Nephron (organoid): Measurements from ENCODE around the gene ACADS.

Source experiments
- H3K27ac Mint-ChIP-seq, 3 experiments: 2 replicates each; pipeline ENCODE4 v1.8.0; 2020; ENCODE audit warnings: mixed read lengths in 3 of 3, mild to moderate bottlenecking in 2 of 3, moderate library complexity in 1 of 3
- H3K27me3 Mint-ChIP-seq: 2 replicates; pipeline ENCODE4 v1.8.0; 2021; ENCODE audit warnings: low read depth, mild to moderate bottlenecking, moderate library complexity, mixed read lengths
- H3K36me3 Mint-ChIP-seq: 2 replicates; pipeline ENCODE4 v1.8.0; 2020; ENCODE audit warnings: low read depth, mixed read lengths
- H3K4me1 Mint-ChIP-seq: 2 replicates; pipeline ENCODE4 v1.8.0; 2020; ENCODE audit warnings: mixed read lengths
- H3K4me3 Mint-ChIP-seq, 3 experiments: 2 replicates each; pipeline ENCODE4 v1.8.0; 2020; ENCODE audit warnings: mild to moderate bottlenecking in 3 of 3, mixed read lengths in 3 of 3, moderate library complexity in 2 of 3
- H3K9me3 Mint-ChIP-seq: 2 replicates; pipeline ENCODE4 v1.8.0; 2020; ENCODE audit warnings: mixed read lengths
- CTCF ChIP-seq, 3 experiments: fragments of 200-600 bp; sonication (generic); IDR thresholded peaks; one replicate each; pipeline ENCODE4 v1.5.0; 2021; ENCODE audit warnings: antibody characterized with exemption in 3 of 3; ENCODE audit not compliant: unreplicated experiment in 3 of 3

The ACADS gene

GRCh38 chr12:120734210-120734609 lies 8.6 kb downstream of the ACADS start:
- peaks cover 26% of the 10 kb centered on the region for H3K36me3 Mint-ChIP-seq

GRCh38 chr12:120735181-120735580 lies 9.6 kb downstream of the ACADS start:
- Mint-ChIP-seq H3K27ac (no peak overlapping the region), H3K9me3 (no peaks in the 10 kb centered on the region), H3K36me3 (peaks cover 19% of the 10 kb centered on the region), H3K27me3 (no peaks in the 10 kb centered on the region), H3K4me3 (no peak overlapping the region), H3K4me1 (no peaks in the 10 kb centered on the region)
- TF ChIP-seq CTCF (IDR thresholded peaks at IDR 0.05; ENCODE audit: unreplicated experiment in 3 of 3): no peak

More at GRCh38 chr12:120734210-120734609, 8.6 kb downstream of the ACADS start:
- Mint-ChIP-seq H3K27ac (no peak overlapping the region), H3K4me1 (no peaks in the 10 kb centered on the region), H3K9me3 (no peaks in the 10 kb centered on the region), H3K4me3 (no peak overlapping the region), H3K27me3 (no peaks in the 10 kb centered on the region)
- no peak for TF ChIP-seq CTCF (IDR thresholded peaks at IDR 0.05; ENCODE audit: unreplicated experiment in 3 of 3)

GRCh38 chr12:120736404-120737331 lies 11.0 kb downstream of the ACADS start:
- no peaks in the 10 kb centered on the region for H3K9me3 Mint-ChIP-seq
- no peak overlapping the region for H3K27ac Mint-ChIP-seq
- no peaks in the 10 kb centered on the region for H3K4me1 Mint-ChIP-seq
- no peak for TF ChIP-seq CTCF (IDR thresholded peaks at IDR 0.05; ENCODE audit: unreplicated experiment in 3 of 3)
- H3K4me3 Mint-ChIP-seq: no peak overlapping the region
- H3K36me3 Mint-ChIP-seq: peaks cover 13% of the 10 kb centered on the region
- no peaks in the 10 kb centered on the region for H3K27me3 Mint-ChIP-seq

DNA sequence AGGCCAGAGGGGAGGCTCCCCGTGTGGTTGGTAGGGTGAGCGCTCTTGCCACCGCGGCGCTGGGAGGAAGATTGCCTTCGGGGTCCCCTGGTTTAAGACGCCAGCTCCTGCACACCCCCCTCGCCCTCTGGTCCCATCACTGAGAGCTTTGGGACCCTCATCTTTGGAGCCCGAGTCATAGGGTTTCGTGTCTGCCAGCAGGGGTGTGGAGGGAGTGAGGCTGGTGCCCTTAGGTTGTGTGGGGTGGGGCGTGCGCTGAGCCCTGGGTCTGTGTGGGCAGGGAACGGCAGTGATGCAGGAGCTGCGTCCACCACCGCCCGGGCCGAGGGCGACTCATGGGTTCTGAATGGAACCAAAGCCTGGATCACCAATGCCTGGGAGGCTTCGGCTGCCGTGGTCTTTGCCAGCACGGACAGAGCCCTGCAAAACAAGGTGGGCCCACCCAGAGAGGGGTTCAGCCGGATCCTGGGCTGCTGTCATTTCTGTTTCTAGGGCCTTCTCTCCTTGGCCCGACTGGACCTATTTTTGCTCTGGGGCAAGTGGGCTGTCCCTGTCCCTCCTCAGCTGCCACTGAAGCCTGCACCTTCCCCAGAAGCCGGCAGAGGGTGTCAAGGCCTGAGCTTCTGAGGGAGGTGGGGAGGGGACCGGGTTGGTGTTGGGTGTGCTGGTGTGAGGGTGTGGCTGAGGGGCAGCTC lies 12.1 kb downstream of the ACADS start:
- Mint-ChIP-seq H3K9me3 (no peaks in the 10 kb centered on the region), H3K27me3 (no peaks in the 10 kb centered on the region), H3K36me3 (peaks cover 13% of the 10 kb centered on the region), H3K4me1 (peaks cover 4% of the 10 kb centered on the region), H3K4me3 (no peak overlapping the region), H3K27ac (no peak overlapping the region)
- TF ChIP-seq CTCF (IDR thresholded peaks at IDR 0.05; ENCODE audit: unreplicated experiment in 3 of 3): peak; percentile 21 to 27 (median 23)

GRCh38 chr12:120738252-120739030 lies 12.8 kb downstream of the ACADS start:
- Mint-ChIP-seq H3K4me3 (no peak overlapping the region), H3K4me1 (peaks cover 4% of the 10 kb centered on the region), H3K9me3 (no peaks in the 10 kb centered on the region), H3K27me3 (no peaks in the 10 kb centered on the region), H3K36me3 (peaks cover 10% of the 10 kb centered on the region), H3K27ac (no peak overlapping the region)
- TF ChIP-seq CTCF (IDR thresholded peaks at IDR 0.05; ENCODE audit: unreplicated experiment in 3 of 3): no peak
